Testis (tissue), 3 donors: ENCODE data around the gene LRRC38. TPM values are rescaled to one million over a fixed set of nuclear protein-coding genes. Genes with fewer than 3 reads are reported as not detected.

ENCODE experiments used
- DNase-seq: peaks from one replicate; pipeline ENCODE4 v3.0.0-alpha.2; 2019
- H3K27ac ChIP-seq, 2 donors: fragments of 200-600 bp; sonication (generic); one replicate each; pipeline ENCODE4 v1.5.1; 2019
- H3K27me3 ChIP-seq: fragments of 200-600 bp; sonication (generic); one replicate; pipeline ENCODE4 v1.5.1; 2019
- H3K36me3 ChIP-seq: fragments of 200-600 bp; sonication (generic); one replicate; pipeline ENCODE4 v1.5.1; 2017; ENCODE audit warnings: low read depth; ENCODE audit errors: missing control alignments
- H3K4me1 ChIP-seq: fragments of 200-600 bp; sonication (generic); one replicate; pipeline ENCODE4 v1.5.1; 2019
- H3K4me3 ChIP-seq, 2 donors: fragments of 200-600 bp; sonication (generic); one replicate each; pipeline ENCODE4 v1.5.1; 2017 to 2019
- H3K9me3 ChIP-seq: fragments of 200-600 bp; sonication (generic); one replicate; pipeline ENCODE4 v1.5.1; 2017
- POLR2A ChIP-seq: fragments of 450-650 bp; IDR thresholded peaks from one replicate; pipeline ENCODE4 v1.6.1; 2017; ENCODE audit warnings: antibody characterized with exemption, mild to moderate bottlenecking, moderate library complexity
- WGBS, 2 donors: methylation state at CpG; one replicate each; pipeline ENCODE4 v1.1.5; 2018; 5-methylcytosine and 5-hydroxymethylcytosine counted together
- intact Hi-C: fragments of 100-400 bp; cut with DNase I; formaldehyde crosslinking; loops from one replicate; pipeline ENCODE4 v1.15.1; 2023; ENCODE audit warnings: low total_unique reads
- polyA plus RNA-seq: library from polyadenylated mRNA; stranded (reverse); fragments of 350-450 nt; fragmentation: Illumina TruSeq; extraction: RNeasy Lipid Tissue Mini Kit (QIAGEN cat#74804); gene quantifications from one replicate; pipeline ENCODE4 v1.2.3, GENCODE V29; 2014; ENCODE audit warnings: low read depth, low replicate concordance; ENCODE audit not compliant: insufficient read depth
- total RNA-seq, 2 donors: library from RNA; depleted of rRNA; stranded (reverse); fragments of >200 nt; gene quantifications; one replicate each; pipeline ENCODE4 v1.2.3, GENCODE V29; 2016
- TF ChIP-seq, protein P1 (sequence below), 3 experiments: fragments of 450-650 bp in 2 of 3; fragments of 200-600 bp in 1 of 3; sonication (generic) in 1 of 3; IDR thresholded peaks; one replicate each; pipeline ENCODE4 v1.5.1; 2016 to 2019; ENCODE audit warnings: antibody characterized with exemption in 3 of 3, mild to moderate bottlenecking in 2 of 3, moderate library complexity in 1 of 3

Gene LRRC38
- total and polyA plus RNA-seq, 3 donors from 2014 or later: 0.79 to 1.6 (median 0.91) TPM

DNA sequence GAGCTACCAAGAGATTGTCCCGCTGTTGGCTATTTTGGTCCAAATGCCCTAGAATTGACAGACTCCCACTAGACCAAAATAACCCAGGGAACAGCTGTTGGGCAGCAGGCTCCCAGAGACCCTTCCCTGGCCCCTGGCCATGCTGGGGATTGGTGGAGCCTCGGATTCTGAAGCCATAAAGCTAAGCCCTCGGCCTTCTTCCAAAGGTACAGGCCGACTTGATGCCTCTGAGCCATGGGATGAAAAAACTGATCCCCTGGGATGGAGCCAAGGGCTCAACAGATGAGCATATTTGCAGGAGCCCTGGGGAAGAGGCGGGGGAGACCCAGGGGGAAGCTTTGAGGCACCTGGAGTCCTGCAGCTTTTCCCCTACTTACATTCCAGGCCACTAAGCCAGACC lies 1.0 kb upstream of the LRRC38 start:
- no peak for TF ChIP-seq POLR2A
- TF ChIP-seq, protein P1, sequence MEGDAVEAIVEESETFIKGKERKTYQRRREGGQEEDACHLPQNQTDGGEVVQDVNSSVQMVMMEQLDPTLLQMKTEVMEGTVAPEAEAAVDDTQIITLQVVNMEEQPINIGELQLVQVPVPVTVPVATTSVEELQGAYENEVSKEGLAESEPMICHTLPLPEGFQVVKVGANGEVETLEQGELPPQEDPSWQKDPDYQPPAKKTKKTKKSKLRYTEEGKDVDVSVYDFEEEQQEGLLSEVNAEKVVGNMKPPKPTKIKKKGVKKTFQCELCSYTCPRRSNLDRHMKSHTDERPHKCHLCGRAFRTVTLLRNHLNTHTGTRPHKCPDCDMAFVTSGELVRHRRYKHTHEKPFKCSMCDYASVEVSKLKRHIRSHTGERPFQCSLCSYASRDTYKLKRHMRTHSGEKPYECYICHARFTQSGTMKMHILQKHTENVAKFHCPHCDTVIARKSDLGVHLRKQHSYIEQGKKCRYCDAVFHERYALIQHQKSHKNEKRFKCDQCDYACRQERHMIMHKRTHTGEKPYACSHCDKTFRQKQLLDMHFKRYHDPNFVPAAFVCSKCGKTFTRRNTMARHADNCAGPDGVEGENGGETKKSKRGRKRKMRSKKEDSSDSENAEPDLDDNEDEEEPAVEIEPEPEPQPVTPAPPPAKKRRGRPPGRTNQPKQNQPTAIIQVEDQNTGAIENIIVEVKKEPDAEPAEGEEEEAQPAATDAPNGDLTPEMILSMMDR (IDR thresholded peaks at IDR 0.05): no peak
- DNase-seq: no peak
- Histone ChIP-seq H3K9me3 (no peaks in the 10 kb centered on the region), H3K27ac (no peak overlapping the region), H3K36me3 (no peaks in the 10 kb centered on the region), H3K27me3 (no peaks in the 10 kb centered on the region), H3K4me1 (peaks cover 4% of the 10 kb centered on the region), H3K4me3 (no peak overlapping the region)
- intact Hi-C loops: no loop called here
- 66 to 76% methylated on average over 4 to 5 of the region's 5 CpGs for WGBS, 2 donors

DNA sequence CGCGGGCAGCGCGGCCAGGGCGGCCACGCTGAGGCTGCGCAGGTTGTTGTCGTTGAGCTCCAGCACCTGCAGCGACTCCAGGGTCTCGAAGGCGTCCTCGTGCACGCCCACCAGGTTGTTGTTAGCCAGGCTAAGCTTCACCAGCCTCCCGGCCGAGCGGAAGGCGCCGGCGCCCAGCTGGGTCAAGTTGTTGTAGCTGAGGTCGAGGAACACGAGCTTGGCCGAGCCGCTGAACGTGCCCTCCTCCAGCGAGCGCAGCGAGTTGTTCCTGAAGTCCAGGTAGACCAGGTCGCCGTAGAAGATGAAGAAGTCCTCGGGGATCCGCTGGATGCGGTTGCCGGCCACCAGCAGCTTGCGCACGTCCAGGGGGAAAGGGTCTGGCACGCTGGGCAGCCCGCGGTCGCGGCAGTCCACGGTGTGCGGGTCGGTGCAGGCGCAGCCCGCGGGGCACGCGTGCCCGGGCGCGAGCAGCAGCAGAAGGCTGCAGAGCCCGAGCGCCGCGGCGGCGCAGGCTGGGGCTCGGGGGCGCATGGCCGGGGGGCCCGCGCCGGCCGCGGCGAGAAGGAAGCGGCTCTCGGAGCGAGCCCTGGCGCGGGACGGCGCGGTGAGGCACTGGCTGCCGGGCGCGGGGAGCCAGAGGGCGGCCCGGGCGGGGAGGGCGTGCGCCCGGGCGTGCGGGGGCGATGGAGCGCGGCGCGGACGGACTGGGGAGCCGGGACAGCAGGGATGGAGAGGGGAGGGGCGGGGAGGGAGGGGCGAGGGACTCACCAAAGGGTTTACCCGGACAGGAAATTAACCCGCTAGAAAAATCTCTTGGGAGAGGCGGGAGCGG lies 524 bp downstream of the LRRC38 start:
- TF ChIP-seq, protein P1 (IDR thresholded peaks at IDR 0.05): no peak
- TF ChIP-seq POLR2A: no peak
- no peak overlapping the region for H3K27ac ChIP-seq
- intact Hi-C loops: no loop called here
- H3K36me3 ChIP-seq: no peaks in the 10 kb centered on the region
- H3K4me1 ChIP-seq: peaks cover 4% of the 10 kb centered on the region
- 1% methylated on average over 78 of the region's 98 CpGs; no CpG with 5 or more reads in 1 of the 2 donors for WGBS, 2 donors
- DNase-seq: no peak
- H3K4me3 ChIP-seq: peak overlapping the region; percentile 12 to 39
- H3K27me3 ChIP-seq: no peaks in the 10 kb centered on the region
- H3K9me3 ChIP-seq: no peaks in the 10 kb centered on the region

DNA sequence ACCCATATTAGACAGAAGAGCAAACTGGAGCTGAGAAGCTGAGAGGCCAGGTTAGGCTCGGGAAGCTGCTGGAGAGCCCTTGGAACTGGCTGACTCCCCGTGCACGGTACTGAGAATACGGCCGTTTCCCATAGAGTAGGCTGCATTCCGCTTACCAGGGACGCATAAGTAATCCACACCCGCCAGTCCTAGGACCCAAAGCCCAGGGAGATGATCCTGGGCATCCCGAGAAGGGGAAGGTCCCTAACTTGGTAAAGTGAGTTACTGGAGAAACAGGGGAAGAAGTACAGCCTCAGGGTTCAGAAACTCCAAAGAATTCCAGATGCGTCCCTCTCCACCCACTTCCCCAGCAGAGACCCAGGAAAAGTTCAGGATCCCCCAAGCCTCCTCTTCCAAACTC lies 1.3 kb downstream of the LRRC38 start:
- H3K4me1 ChIP-seq: no peaks in the 10 kb centered on the region
- 7 to 12% methylated on average over 9 to 10 of the region's 10 CpGs for WGBS, 2 donors
- TF ChIP-seq POLR2A: no peak
- TF ChIP-seq, protein P1 (IDR thresholded peaks at IDR 0.05): no peak
- H3K4me3 ChIP-seq: peak overlapping the region in 1 of 2 donors; percentile 12
- H3K36me3 ChIP-seq: no peaks in the 10 kb centered on the region
- intact Hi-C loops: no loop called here
- H3K27ac ChIP-seq: no peak overlapping the region
- H3K9me3 ChIP-seq: no peaks in the 10 kb centered on the region
- H3K27me3 ChIP-seq: no peaks in the 10 kb centered on the region
- no peak for DNase-seq

DNA sequence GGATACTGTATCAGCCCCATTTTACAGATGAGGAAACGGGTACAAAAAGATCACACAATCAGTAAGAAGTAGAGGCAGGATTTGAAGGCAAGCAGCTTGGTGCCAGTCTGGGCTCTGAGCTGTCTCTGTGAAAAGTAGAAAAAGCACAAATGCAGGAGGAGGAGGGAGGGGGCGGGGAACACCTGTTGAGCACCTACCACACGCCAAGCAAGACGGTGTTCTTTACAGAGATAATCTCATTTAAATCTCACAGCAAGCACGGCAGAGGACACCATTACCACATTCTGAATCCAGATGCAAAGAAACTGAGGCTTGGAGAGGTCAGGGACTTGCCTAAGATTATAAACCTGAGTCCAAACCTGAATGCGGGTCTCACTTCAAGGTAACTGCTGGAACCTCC lies 3.3 kb downstream of the LRRC38 start:
- Histone ChIP-seq H3K9me3 (no peaks in the 10 kb centered on the region), H3K27ac (no peak overlapping the region), H3K4me1 (no peaks in the 10 kb centered on the region), H3K27me3 (no peaks in the 10 kb centered on the region), H3K4me3 (no peak overlapping the region), H3K36me3 (no peaks in the 10 kb centered on the region)
- no peak for TF ChIP-seq POLR2A
- TF ChIP-seq, protein P1 (IDR thresholded peaks at IDR 0.05): no peak
- DNase-seq: no peak
- intact Hi-C loops: no loop called here
- WGBS, 2 donors: 77 to 91% methylated on average over 6 of the region's 6 CpGs

DNA sequence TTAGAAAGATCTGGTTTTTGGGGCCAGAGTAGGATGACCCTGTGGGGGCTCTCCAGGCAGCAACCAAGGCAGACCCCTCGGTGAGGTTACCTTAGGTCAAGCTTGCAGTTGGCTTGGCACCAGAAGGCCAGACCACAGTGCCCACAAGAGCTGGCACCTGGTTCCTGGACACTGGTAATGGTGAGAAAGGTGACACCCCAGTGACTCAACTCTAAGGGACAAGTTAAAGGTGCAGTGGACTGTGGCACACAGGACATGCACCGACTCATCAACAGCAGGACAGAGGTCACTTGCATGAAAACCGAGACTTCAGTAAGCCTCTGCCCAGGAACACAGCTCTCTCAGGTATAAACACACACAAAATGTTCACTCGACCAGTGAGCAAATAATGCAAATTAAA lies 6.7 kb downstream of the LRRC38 start:
- DNase-seq: no peak
- no peaks in the 10 kb centered on the region for H3K9me3 ChIP-seq
- TF ChIP-seq, protein P1 (IDR thresholded peaks at IDR 0.05): no peak
- TF ChIP-seq POLR2A: no peak
- no peaks in the 10 kb centered on the region for H3K27me3 ChIP-seq
- H3K4me1 ChIP-seq: no peaks in the 10 kb centered on the region
- no peaks in the 10 kb centered on the region for H3K36me3 ChIP-seq
- no peak overlapping the region for H3K4me3 ChIP-seq
- WGBS, 2 donors: 98% methylated on average over 4 of the region's 4 CpGs
- H3K27ac ChIP-seq: no peak overlapping the region
- intact Hi-C loops: no loop called here
